ENCODE results near the gene ABLIM1.

Gene ABLIM1

GRCh38 chr10:114420811-114421485 is 237.1 kb downstream of the ABLIM1 start:
- no peak overlapping the region for H3K27ac ChIP-seq
- no peak for TF ChIP-seq ZFX (IDR thresholded peaks at IDR 0.05)
- TF ChIP-seq CTCF (conservative IDR thresholded peaks at IDR 0.05), result no peak

- TF ChIP-seq ZFX (IDR thresholded peaks at IDR 0.05) (no peak), CTCF (conservative IDR thresholded peaks at IDR 0.05) (no peak)
- no peak overlapping the region for H3K27ac ChIP-seq
Measured at GRCh38 chr10:114418109-114418508, 240.0 kb downstream of the ABLIM1 start.

- TF ChIP-seq ZFX (IDR thresholded peaks at IDR 0.05) (no peak), CTCF (conservative IDR thresholded peaks at IDR 0.05) (no peak)
- peak overlapping the region; percentile 52 for H3K27ac ChIP-seq
Measured at GRCh38 chr10:114412907-114413797, 244.9 kb downstream of the ABLIM1 start.

- no peak for TF ChIP-seq ZFX (IDR thresholded peaks at IDR 0.05)
- TF ChIP-seq CTCF (conservative IDR thresholded peaks at IDR 0.05), result no peak
- no peak overlapping the region for H3K27ac ChIP-seq
Measured at GRCh38 chr10:114408968-114409444, 249.1 kb downstream of the ABLIM1 start.

- H3K27ac ChIP-seq, result no peak overlapping the region
- TF ChIP-seq ZFX (IDR thresholded peaks at IDR 0.05), result no peak
- no peak for TF ChIP-seq CTCF (conservative IDR thresholded peaks at IDR 0.05)
Measured at GRCh38 chr10:114408112-114408967, 249.7 kb downstream of the ABLIM1 start.

GRCh38 chr10:114406455-114406854 is 251.6 kb downstream of the ABLIM1 start:
- TF ChIP-seq CTCF (conservative IDR thresholded peaks at IDR 0.05) (no peak), ZFX (IDR thresholded peaks at IDR 0.05) (no peak)
- H3K27ac ChIP-seq, result no peak overlapping the region

Data from C4-2B (cell line).